WERI-Rb-1 (cell line): Measurements from ENCODE around the gene PUM1.

Source experiments
- DNase-seq: peaks from one replicate; pipeline ENCODE4 v3.0.0-alpha.2; 2020
- H3K27ac ChIP-seq: fragments of 250-450 bp; sonication (Bioruptor Pico); 2 replicates; pipeline ENCODE4 v1.5.1; 2020; ENCODE audit warnings: mild to moderate bottlenecking, moderate library complexity
- H3K27me3 ChIP-seq: fragments of 250-450 bp; sonication (Bioruptor Pico); 2 replicates; pipeline ENCODE4 v1.5.1; 2021; ENCODE audit warnings: mild to moderate bottlenecking, low read depth, moderate library complexity; ENCODE audit not compliant: insufficient read depth, severe bottlenecking
- H3K36me3 ChIP-seq: fragments of 250-450 bp; sonication (Bioruptor Pico); 2 replicates; pipeline ENCODE4 v1.5.1; 2020; ENCODE audit warnings: mild to moderate bottlenecking, moderate library complexity
- H3K4me3 ChIP-seq: 2 replicates; pipeline ENCODE4 v1.5.1; 2011; ENCODE audit warnings: low read depth, mild to moderate bottlenecking, control low read depth, low read length
- H3K9me3 ChIP-seq: fragments of 250-450 bp; sonication (Bioruptor Pico); 2 replicates; pipeline ENCODE4 v1.5.1; 2021; ENCODE audit warnings: mild to moderate bottlenecking, moderate library complexity; ENCODE audit not compliant: severe bottlenecking
- CTCF ChIP-seq: IDR thresholded peaks from 2 replicates; pipeline ENCODE4 v1.5.1; 2011; ENCODE audit warnings: low read depth, mild to moderate bottlenecking, control low read depth, inconsistent platforms, low read length

The PUM1 gene

GRCh38 chr1:30984165-30984889 is 81.2 kb downstream of the PUM1 start:
- no peak for TF ChIP-seq CTCF
- Histone ChIP-seq H3K27ac (no peak overlapping the region), H3K36me3 (peaks cover 67% of the 10 kb centered on the region), H3K4me3 (no peak overlapping the region), H3K27me3 (no peaks in the 10 kb centered on the region), H3K9me3 (no peaks in the 10 kb centered on the region)
- DNase-seq = no peak

- Histone ChIP-seq H3K27me3 (no peaks in the 10 kb centered on the region), H3K4me3 (no peak overlapping the region), H3K9me3 (no peaks in the 10 kb centered on the region), H3K36me3 (peaks cover 65% of the 10 kb centered on the region), H3K27ac (no peak overlapping the region)
- no peak for DNase-seq
- no peak for TF ChIP-seq CTCF
Measured at GRCh38 chr1:30982937-30983336, 82.6 kb downstream of the PUM1 start.

GRCh38 chr1:30982431-30982830 is 83.1 kb downstream of the PUM1 start:
- H3K36me3 ChIP-seq = peaks cover 65% of the 10 kb centered on the region
- no peak for TF ChIP-seq CTCF

GRCh38 chr1:30981172-30981571 is 84.3 kb downstream of the PUM1 start:
- Histone ChIP-seq H3K9me3 (no peaks in the 10 kb centered on the region), H3K27me3 (no peaks in the 10 kb centered on the region), H3K4me3 (no peak overlapping the region), H3K27ac (no peak overlapping the region), H3K36me3 (peaks cover 73% of the 10 kb centered on the region)
- no peak for TF ChIP-seq CTCF
- DNase-seq = no peak

More at GRCh38 chr1:30982431-30982830, 83.1 kb downstream of the PUM1 start:
- Histone ChIP-seq H3K4me3 (no peak overlapping the region), H3K9me3 (no peaks in the 10 kb centered on the region), H3K27me3 (no peaks in the 10 kb centered on the region), H3K27ac (no peak overlapping the region)
- no peak for DNase-seq

GRCh38 chr1:30977511-30977910 is 88.0 kb downstream of the PUM1 start:
- Histone ChIP-seq H3K27me3 (no peaks in the 10 kb centered on the region), H3K9me3 (no peaks in the 10 kb centered on the region), H3K36me3 (peaks cover 85% of the 10 kb centered on the region), H3K4me3 (no peak overlapping the region), H3K27ac (no peak overlapping the region)
- DNase-seq = no peak
- TF ChIP-seq CTCF = no peak

GRCh38 chr1:30977105-30977504 is 88.4 kb downstream of the PUM1 start:
- no peak for DNase-seq
- Histone ChIP-seq H3K4me3 (no peak overlapping the region), H3K9me3 (no peaks in the 10 kb centered on the region), H3K27me3 (no peaks in the 10 kb centered on the region), H3K36me3 (peaks cover 81% of the 10 kb centered on the region), H3K27ac (no peak overlapping the region)
- no peak for TF ChIP-seq CTCF
